H9 (cell line): ENCODE results near the gene SCTR. TPM values are rescaled to one million over a fixed set of nuclear protein-coding genes. Genes with fewer than 3 reads are reported as not detected.

ENCODE experiments used
- DNase-seq: peaks from one replicate; pipeline ENCODE4 v3.0.0-alpha.2; 2017
- H2AFZ ChIP-seq: one replicate; pipeline ENCODE4 v1.6.1; 2013; ENCODE audit warnings: mild to moderate bottlenecking, low read length, control low read depth, moderate library complexity
- H2AK5ac ChIP-seq: 2 replicates; pipeline ENCODE4 v1.6.1; 2013; ENCODE audit warnings: low read length, control low read depth, mixed read lengths; ENCODE audit not compliant: insufficient read length
- H2BK120ac ChIP-seq: one replicate; pipeline ENCODE4 v1.6.1; 2013; ENCODE audit warnings: low read depth, mild to moderate bottlenecking, low read length, control low read depth, inconsistent platforms; ENCODE audit not compliant: poor library complexity, severe bottlenecking
- H2BK12ac ChIP-seq: 2 replicates; pipeline ENCODE4 v1.6.1; 2013; ENCODE audit warnings: low read length, control low read depth, mixed read lengths, low read depth; ENCODE audit not compliant: insufficient read length
- H2BK15ac ChIP-seq: 2 replicates; pipeline ENCODE4 v1.6.1; 2013; ENCODE audit warnings: low read depth, low read length, control low read depth
- H2BK20ac ChIP-seq: one replicate; pipeline ENCODE4 v1.6.1; 2013; ENCODE audit warnings: low read depth, mild to moderate bottlenecking, low read length, control low read depth, inconsistent platforms; ENCODE audit not compliant: poor library complexity, severe bottlenecking
- H2BK5ac ChIP-seq: 2 replicates; pipeline ENCODE4 v1.6.1; 2013; ENCODE audit warnings: low read length, control low read depth, mixed read lengths; ENCODE audit not compliant: insufficient read length
- H3K14ac ChIP-seq: 2 replicates; pipeline ENCODE4 v1.6.1; 2013; ENCODE audit warnings: low read length, control low read depth; ENCODE audit not compliant: insufficient read depth
- H3K18ac ChIP-seq: 2 replicates; pipeline ENCODE4 v1.6.1; 2013; ENCODE audit warnings: low read depth, mild to moderate bottlenecking, mixed read lengths, low read length, control low read depth; ENCODE audit not compliant: insufficient read length
- H3K23ac ChIP-seq: 2 replicates; pipeline ENCODE4 v1.6.1; 2013; ENCODE audit warnings: low read length, control low read depth, mixed read lengths, low read depth; ENCODE audit not compliant: insufficient read length
- H3K23me2 ChIP-seq: 2 replicates; pipeline ENCODE4 v1.6.1; 2013; ENCODE audit warnings: low read depth, mild to moderate bottlenecking, mixed read lengths, low read length, control low read depth; ENCODE audit not compliant: insufficient read length, poor library complexity, severe bottlenecking
- H3K27ac ChIP-seq: 2 replicates; pipeline ENCODE4 v1.5.1; 2013; ENCODE audit warnings: low read length, control low read depth, mixed read lengths, low read depth; ENCODE audit not compliant: insufficient read length
- H3K27me3 ChIP-seq: 2 replicates; pipeline ENCODE4 v1.6.1; 2013; ENCODE audit warnings: low read length, control low read depth, inconsistent platforms; ENCODE audit not compliant: insufficient read depth
- H3K4ac ChIP-seq: 2 replicates; pipeline ENCODE4 v1.6.1; 2013; ENCODE audit warnings: low read depth, mild to moderate bottlenecking, control low read depth, inconsistent platforms, low read length, moderate library complexity
- H3K4me1 ChIP-seq: 2 replicates; pipeline ENCODE4 v1.6.1; 2013; ENCODE audit warnings: low read length, control low read depth, inconsistent platforms; ENCODE audit not compliant: insufficient read depth
- H3K4me2 ChIP-seq: 2 replicates; pipeline ENCODE4 v1.6.1; 2013; ENCODE audit warnings: low read length, control low read depth, mixed read lengths; ENCODE audit not compliant: insufficient read length, insufficient read depth
- H3K56ac ChIP-seq: 2 replicates; pipeline ENCODE4 v1.6.1; 2013; ENCODE audit warnings: low read depth, mild to moderate bottlenecking, mixed read lengths, low read length, control low read depth; ENCODE audit not compliant: insufficient read length
- H3K79me1 ChIP-seq: 2 replicates; pipeline ENCODE4 v1.6.1; 2013; ENCODE audit warnings: low read depth, mild to moderate bottlenecking, moderate library complexity, low read length, control low read depth, inconsistent platforms; ENCODE audit not compliant: insufficient read depth, poor library complexity, severe bottlenecking
- H3K79me2 ChIP-seq: 2 replicates; pipeline ENCODE4 v1.6.1; 2013; ENCODE audit warnings: low read length, control low read depth, inconsistent platforms; ENCODE audit not compliant: insufficient read depth
- H3K9ac ChIP-seq: 2 replicates; pipeline ENCODE4 v1.6.1; 2013; ENCODE audit warnings: low read length, control low read depth, mixed read lengths; ENCODE audit not compliant: insufficient read length; ENCODE audit errors: extremely low read depth
- H3K9me3 ChIP-seq: one replicate; pipeline ENCODE4 v1.6.1; 2013; ENCODE audit warnings: low read depth, low read length, inconsistent platforms; ENCODE audit not compliant: control insufficient read depth
- H3T11ph ChIP-seq: one replicate; pipeline ENCODE4 v1.6.1; 2013; ENCODE audit warnings: mild to moderate bottlenecking, low read length, control low read depth, inconsistent platforms
- H4K20me1 ChIP-seq: one replicate; pipeline ENCODE4 v1.6.1; 2013; ENCODE audit not compliant: control insufficient read depth, insufficient read length, insufficient read depth
- H4K5ac ChIP-seq: 2 replicates; pipeline ENCODE4 v1.6.1; 2013; ENCODE audit warnings: low read depth, mild to moderate bottlenecking, mixed read lengths, low read length, control low read depth; ENCODE audit not compliant: insufficient read length
- H4K8ac ChIP-seq: replicated peaks from 2 replicates; pipeline ENCODE4 v1.6.1; 2013; ENCODE audit warnings: low read length, control low read depth, mixed read lengths, low read depth; ENCODE audit not compliant: insufficient read length
- H4K91ac ChIP-seq: 2 replicates; pipeline ENCODE4 v1.6.1; 2013; ENCODE audit warnings: low read depth, mild to moderate bottlenecking, moderate library complexity, mixed read lengths, low read length, control low read depth; ENCODE audit not compliant: insufficient read length
- H3K27ac Mint-ChIP-seq, 3 experiments: 2 replicates in 2 of 3; 3 replicates in 1 of 3; pipeline ENCODE4 v1.8.0; 2020 to 2021; ENCODE audit warnings: mixed read lengths in 3 of 3, mild to moderate bottlenecking in 1 of 3, moderate library complexity in 1 of 3
- H3K27me3 Mint-ChIP-seq: 2 replicates; pipeline ENCODE4 v1.8.0; 2021; ENCODE audit warnings: low read depth, mild to moderate bottlenecking, moderate library complexity, mixed read lengths
- H3K36me3 Mint-ChIP-seq, 3 experiments: 2 replicates in 2 of 3; 3 replicates in 1 of 3; pipeline ENCODE4 v1.8.0; 2020 to 2021; ENCODE audit warnings: low read depth in 3 of 3, mixed read lengths in 3 of 3; ENCODE audit not compliant: insufficient read depth in 1 of 3
- H3K4me1 Mint-ChIP-seq, 2 experiments: 2 replicates each; pipeline ENCODE4 v1.8.0; 2020; ENCODE audit warnings: mixed read lengths in 2 of 2
- H3K4me3 Mint-ChIP-seq, 2 experiments: 2 replicates in 1 of 2; 3 replicates in 1 of 2; pipeline ENCODE4 v1.8.0; 2020 to 2021; ENCODE audit warnings: mild to moderate bottlenecking in 2 of 2, mixed read lengths in 2 of 2, moderate library complexity in 1 of 2
- H3K9me3 Mint-ChIP-seq, 2 experiments: 2 replicates in 1 of 2; 3 replicates in 1 of 2; pipeline ENCODE4 v1.8.0; 2020; ENCODE audit warnings: mild to moderate bottlenecking in 2 of 2, mixed read lengths in 2 of 2, moderate library complexity in 1 of 2
- CTCF ChIP-seq: fragments of 200-600 bp; sonication (generic); conservative IDR thresholded peaks from 3 replicates; pipeline ENCODE4 v1.8.0; 2021; ENCODE audit warnings: antibody characterized with exemption, mild to moderate bottlenecking
- WGBS: extraction: QIAGEN DNeasy Blood & Tissue Kit; methylation state at CpG from one replicate; pipeline ENCODE4 v1.1.7; 2013; ENCODE audit warnings: missing lambda C conversion rate, low lambda C conversion rate, mixed read lengths; ENCODE audit not compliant: insufficient read length; ENCODE audit errors: extremely low coverage; 5-methylcytosine and 5-hydroxymethylcytosine counted together
- total RNA-seq: library from RNA; stranded (reverse); gene quantifications from 2 replicates; pipeline ENCODE4 v1.2.1, GENCODE V29; 2021

Gene SCTR
- total RNA-seq, 1 experiment from 2014 or later = not detected

DNA sequence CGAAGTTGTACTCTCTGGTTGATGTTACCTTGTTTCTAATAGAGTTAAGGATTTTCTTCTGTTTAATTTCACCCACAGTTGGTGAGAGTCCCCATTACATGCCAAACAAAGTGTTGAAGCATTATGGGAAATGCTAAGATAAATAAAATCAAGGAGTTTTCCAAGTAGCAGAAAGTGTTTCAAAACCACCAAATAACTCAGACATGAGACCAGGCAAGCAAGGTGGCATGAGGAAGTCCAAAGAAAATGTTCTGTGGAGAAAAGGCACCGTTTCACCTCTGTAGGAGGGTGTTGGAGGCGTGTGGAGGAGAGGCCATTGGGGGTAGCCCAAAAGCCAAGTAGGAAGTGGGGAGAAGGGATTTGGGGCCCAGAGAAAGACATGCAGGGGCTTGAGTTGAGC, 28.6 kb upstream of the SCTR start:
- Histone ChIP-seq H3K4me1 (no peaks in the 10 kb centered on the region), H3K9me3 (no peaks in the 10 kb centered on the region), H2BK5ac (no peak overlapping the region)

More for the DNA sequence above, 28.6 kb upstream of the SCTR start:
- H3K79me1 ChIP-seq = no peaks in the 10 kb centered on the region
- no peak for DNase-seq
- no peak overlapping the region for H2BK15ac ChIP-seq
- no peaks in the 10 kb centered on the region for H3K36me3 Mint-ChIP-seq
- no peaks in the 10 kb centered on the region; a peak in 1 of 5 replicates for H3K9me3 Mint-ChIP-seq
- H3K56ac ChIP-seq = no peak overlapping the region
- H3T11ph ChIP-seq = no peak overlapping the region
- H3K18ac ChIP-seq = no peak overlapping the region
- no peak overlapping the region for H3K23ac ChIP-seq
- no peaks in the 10 kb centered on the region for H3K79me2 ChIP-seq
- no peaks in the 10 kb centered on the region; a peak in 1 of 4 replicates for H3K4me1 Mint-ChIP-seq
- no CpG with 5 or more reads among the region's 3 CpGs for WGBS
- no peaks in the 10 kb centered on the region for H3K27me3 ChIP-seq
- no peak overlapping the region for H3K9ac ChIP-seq
- peaks cover 4% of the 10 kb centered on the region; the same call in 1 of the 2 replicates for H3K27me3 Mint-ChIP-seq
- H3K4me2 ChIP-seq = no peak overlapping the region
- H3K27ac ChIP-seq = no peak overlapping the region
- no peaks in the 10 kb centered on the region for H3K23me2 ChIP-seq
- no peak overlapping the region for H2BK120ac ChIP-seq
- H2BK12ac ChIP-seq = no peak overlapping the region
- no peak overlapping the region for H3K4me3 Mint-ChIP-seq
- no peak overlapping the region for H2AK5ac ChIP-seq
- no peak overlapping the region for H2AFZ ChIP-seq
- H4K20me1 ChIP-seq = no peaks in the 10 kb centered on the region
- H3K27ac Mint-ChIP-seq = no peak overlapping the region
- H3K4ac ChIP-seq = no peak overlapping the region
- no peak overlapping the region for H4K8ac ChIP-seq
- H3K14ac ChIP-seq = no peak overlapping the region
- H4K91ac ChIP-seq = no peak overlapping the region
- H4K5ac ChIP-seq = no peak overlapping the region
- TF ChIP-seq CTCF = no peak
- H2BK20ac ChIP-seq = no peak overlapping the region
